ENCODE measurements around the gene HOXB6.

GRCh38 chr17:48595278-48595999 is 9.3 kb downstream of the HOXB6 start:
- no peak for TF ChIP-seq POLR2AphosphoS5 (IDR thresholded peaks at IDR 0.05; ENCODE audit: borderline replicate concordance, low read depth, low read length)
- no peak for TF ChIP-seq EZH2 (IDR thresholded peaks at IDR 0.05)

Data from SK-N-MC (cell line).